Activated CD4-positive, alpha-beta memory T cell treated with anti-CD3 and anti-CD28 coated beads for 36 hours (primary cell): ENCODE results near the gene ANKRD12. TPM values are rescaled to one million over a fixed set of nuclear protein-coding genes. Genes with fewer than 3 reads are reported as not detected.
"Not testable (repeated sequence)": the region's sequence is repeated elsewhere in the genome, so short reads cannot be mapped to it uniquely, and the experiment has no call there.

Experiments
- CTCF ChIA-PET: fragments of 350-600 bp; sonication (Branson Sonifier 250); formaldehyde crosslinking; loops from one replicate; lab custom pipeline; 2021; ENCODE audit warnings: antibody characterized with exemption, inconsistent platforms; lab: Charles Lee
- POLR2A ChIA-PET: fragments of 350-600 bp; sonication (Branson Sonifier 250); formaldehyde crosslinking; loops from one replicate; lab custom pipeline; 2021; ENCODE audit warnings: antibody characterized with exemption; lab: Charles Lee
- DNase-seq: peaks from one replicate; pipeline ENCODE4 v3.0.0-alpha.2; 2020
- H3K27ac Mint-ChIP-seq: one replicate; pipeline ENCODE4 v1.8.0; 2021; ENCODE audit warnings: mixed read lengths
- H3K27me3 Mint-ChIP-seq: one replicate; pipeline ENCODE4 v1.8.0; 2021; ENCODE audit warnings: mixed read lengths
- H3K36me3 Mint-ChIP-seq: one replicate; pipeline ENCODE4 v1.8.0; 2021; ENCODE audit warnings: mixed read lengths
- H3K4me1 Mint-ChIP-seq: one replicate; pipeline ENCODE4 v1.8.0; 2021; ENCODE audit warnings: low read depth, mixed read lengths
- H3K4me3 Mint-ChIP-seq: one replicate; pipeline ENCODE4 v1.8.0; 2021; ENCODE audit warnings: mild to moderate bottlenecking, mixed read lengths
- H3K9me3 Mint-ChIP-seq: one replicate; pipeline ENCODE4 v1.8.0; 2021; ENCODE audit warnings: mixed read lengths
- intact Hi-C: fragments of 100-400 bp; cut with micrococcal nuclease; formaldehyde crosslinking; loops from one replicate; pipeline ENCODE4 v1.15.1; 2023
- total RNA-seq, 2 experiments: library from RNA; stranded (reverse); gene quantifications; one replicate each; pipeline ENCODE4 v1.2.3, GENCODE V29; 2021

Gene ANKRD12
- total RNA-seq: 10 to 100 TPM; 77.8 to 83.9 TPM

DNA sequence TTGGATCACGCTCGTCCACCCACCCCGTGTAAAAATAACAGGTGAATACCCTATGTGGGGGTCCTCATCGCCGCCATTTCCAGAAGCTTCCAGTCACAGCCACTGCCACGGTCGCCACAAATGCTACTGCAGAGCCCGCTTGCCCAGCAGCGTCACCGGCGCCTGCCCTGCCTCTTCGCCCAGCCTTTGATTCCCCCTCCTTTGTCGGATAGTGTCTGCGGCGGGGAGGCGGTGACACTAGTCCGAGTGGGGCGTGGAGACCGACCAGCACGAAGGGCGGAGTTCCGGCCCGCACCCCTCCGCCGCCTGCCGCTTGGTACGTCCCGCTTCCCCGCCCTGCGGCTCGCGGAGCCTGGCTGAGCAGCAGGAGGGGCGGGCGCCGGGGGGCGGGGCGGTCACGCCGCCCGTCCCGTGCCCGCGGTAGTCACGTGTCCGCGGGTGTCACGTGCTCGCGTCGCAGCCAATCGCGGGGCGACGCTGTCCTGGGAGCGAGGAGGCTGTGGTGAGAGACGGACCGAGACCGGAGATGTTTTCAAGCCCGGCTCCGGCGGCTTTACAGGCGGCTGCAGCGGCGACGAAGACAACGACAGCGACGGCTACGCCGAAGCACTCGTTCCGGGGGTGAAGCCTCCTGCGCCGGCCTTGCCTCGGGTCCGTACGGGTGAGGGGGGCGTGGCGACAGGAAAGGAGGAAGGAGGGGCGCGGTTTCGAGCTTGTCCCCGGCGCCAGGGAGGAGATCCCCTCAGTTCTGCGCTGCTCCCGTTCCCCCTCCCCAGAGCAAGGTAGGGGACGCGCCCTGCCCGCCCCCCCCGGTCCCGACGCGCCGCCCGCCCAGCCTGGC is at the start of gene ANKRD12:
Gene ANKRD12 (plus strand): TSS at position 467 of the 841 bp plus-strand sequence. CDS start 45,652 bp downstream, outside the sequence.
- Mint-ChIP-seq H3K9me3 (no peaks in the 10 kb centered on the region), H3K36me3 (peaks cover 58% of the 10 kb centered on the region), H3K27me3 (no peaks in the 10 kb centered on the region), H3K4me1 (peaks cover 53% of the 10 kb centered on the region), H3K4me3 (peak within 1 kb of the TSS; percentile 95), H3K27ac (peak within 1 kb of the TSS; percentile 98)
- ChIA-PET POLR2A (interaction anchor here (0.8 to 8.0 kb wide), 17 partner anchors 11 to 108 kb away, joined by 3 to 178 read pairs (median 12); partner anchors contain the start of gene NDUFV2), CTCF (interaction anchor here (0.6 to 3.2 kb wide), 6 partner anchors 10 to 575 kb away, joined by 3 to 9 read pairs (median 4); no protein-coding TSS in a partner anchor)
- intact Hi-C loops: loop anchor here (1.0 to 10.0 kb wide), 9 partner anchors 19 to 778 kb away; partner anchors contain the start of genes MTCL1, NDUFV2, RAB12 and RALBP1
- peak; percentile 99 for DNase-seq

DNA sequence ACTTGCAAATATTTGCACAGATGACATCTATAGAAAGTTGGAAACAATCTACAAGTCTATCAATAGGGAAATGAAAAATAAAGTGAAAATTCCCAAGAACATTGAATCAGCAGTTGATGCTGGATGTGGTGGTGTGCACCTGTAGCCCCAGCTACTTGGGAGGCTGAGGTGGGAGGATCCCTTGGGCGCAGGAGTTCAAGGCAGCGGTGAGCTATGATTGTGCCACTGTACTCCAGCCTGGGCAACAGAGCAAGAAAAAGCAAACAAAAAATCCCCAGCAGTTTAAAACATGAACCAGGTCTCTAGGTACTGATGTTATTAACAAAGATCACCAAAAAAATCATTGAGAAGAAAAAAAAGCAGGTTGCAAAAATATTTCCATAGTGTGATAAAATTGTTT is 49.4 kb upstream of the ANKRD12 start:
- Mint-ChIP-seq H3K4me3 (peak overlapping the region; percentile 62), H3K27me3 (no peaks in the 10 kb centered on the region), H3K36me3 (peaks cover 42% of the 10 kb centered on the region), H3K9me3 (peaks cover 7% of the 10 kb centered on the region), H3K27ac (peak overlapping the region; percentile 78), H3K4me1 (peaks cover 68% of the 10 kb centered on the region)
- DNase-seq: no peak
- CTCF ChIA-PET: no interaction called here
- POLR2A ChIA-PET: interaction anchor here (1.0 to 8.4 kb wide), 5 partner anchors 17 to 50 kb away, joined by 3 to 84 read pairs (median 11); partner anchors contain the start of gene ANKRD12
- intact Hi-C loops: loop anchor here (10.0 kb wide), 1 partner anchor 528 kb away; the partner anchor contains the start of gene PPP4R1

DNA sequence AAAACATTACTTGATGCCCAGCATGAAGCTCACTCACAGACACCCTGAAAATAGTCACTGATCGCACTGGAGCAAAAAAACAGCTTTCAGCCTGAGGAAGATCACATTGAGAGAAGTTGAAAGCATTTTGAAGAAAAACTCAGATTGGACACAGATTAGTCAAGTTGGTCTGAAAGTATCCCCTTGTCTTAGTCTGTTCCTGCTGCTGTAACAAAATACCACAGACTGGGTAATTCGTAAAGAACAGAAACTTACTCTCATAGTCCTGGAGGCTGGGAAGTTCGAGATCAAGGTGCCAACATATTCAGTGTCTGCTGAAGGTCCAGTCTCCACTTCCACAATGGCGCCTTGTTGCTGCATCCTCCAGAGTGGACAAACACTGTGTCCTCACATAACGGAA is 48.3 kb upstream of the ANKRD12 start:
- no peak for DNase-seq
- peak overlapping the region; percentile 73 for H3K4me3 Mint-ChIP-seq
- POLR2A ChIA-PET: interaction anchor here (0.8 to 8.4 kb wide), 8 partner anchors 9 to 49 kb away, joined by 3 to 84 read pairs (median 5); partner anchors contain the start of gene ANKRD12
- peaks cover 68% of the 10 kb centered on the region for H3K4me1 Mint-ChIP-seq
- peak overlapping the region; percentile 100 for H3K27ac Mint-ChIP-seq
- CTCF ChIA-PET: no interaction called here
- H3K27me3 Mint-ChIP-seq: no peaks in the 10 kb centered on the region
- peaks cover 39% of the 10 kb centered on the region for H3K36me3 Mint-ChIP-seq
- intact Hi-C loops: loop anchor here (10.0 kb wide), 1 partner anchor 527 kb away; the partner anchor contains the start of gene PPP4R1
- H3K9me3 Mint-ChIP-seq: peaks cover 7% of the 10 kb centered on the region

DNA sequence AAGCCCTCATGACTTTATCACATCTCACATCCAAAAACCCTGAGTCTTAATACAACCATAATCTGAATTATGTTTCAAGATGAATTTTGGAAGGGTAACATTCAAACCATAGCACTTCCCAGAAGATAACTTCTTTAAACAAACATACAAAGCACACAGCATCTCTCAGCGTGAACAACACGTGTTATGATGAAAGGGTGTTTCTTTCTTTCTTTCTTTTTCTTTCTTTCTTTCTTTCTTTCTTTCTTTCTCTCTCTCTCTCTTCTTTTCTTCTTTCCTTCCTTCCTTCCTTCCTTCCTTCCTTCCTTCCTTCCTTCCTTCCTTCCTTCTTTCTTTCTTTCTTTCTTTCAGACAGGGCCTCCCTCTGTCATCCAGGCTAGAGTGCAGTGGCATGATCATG is 47.9 kb upstream of the ANKRD12 start:
- H3K9me3 Mint-ChIP-seq, CTCF ChIA-PET, H3K27me3 Mint-ChIP-seq, DNase-seq: not testable (repeated sequence)
- POLR2A ChIA-PET: interaction anchor here (0.8 to 8.4 kb wide), 8 partner anchors 9 to 49 kb away, joined by 3 to 84 read pairs (median 8); partner anchors contain the start of gene ANKRD12
- intact Hi-C loops: loop anchor here (10.0 kb wide), 1 partner anchor 526 kb away; the partner anchor contains the start of gene PPP4R1
- H3K4me1 Mint-ChIP-seq: peaks cover 66% of the 10 kb centered on the region
- peak overlapping the region; percentile 100 for H3K27ac Mint-ChIP-seq
- peaks cover 39% of the 10 kb centered on the region for H3K36me3 Mint-ChIP-seq
- peak overlapping the region; percentile 73 for H3K4me3 Mint-ChIP-seq

DNA sequence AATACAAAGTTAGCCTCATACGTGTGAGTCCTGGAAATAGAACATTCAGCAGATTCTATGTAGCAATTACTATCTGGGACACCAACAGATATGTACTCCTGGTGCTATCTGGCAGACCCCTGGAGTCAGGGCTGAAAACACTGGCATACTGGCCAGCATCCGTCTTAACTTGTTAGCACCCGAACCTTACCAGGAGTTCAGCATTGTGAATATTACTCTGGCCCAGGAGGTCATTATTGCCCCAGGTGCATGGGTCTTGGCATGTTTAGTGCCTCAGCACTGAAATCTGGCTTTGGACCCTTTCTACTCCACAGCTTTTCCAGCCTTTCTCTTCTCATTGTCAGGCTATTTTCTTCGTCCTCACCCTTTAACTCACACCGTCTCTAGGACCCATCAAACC is 46.0 kb upstream of the ANKRD12 start:
- CTCF ChIA-PET: interaction anchor here (1.3 to 2.2 kb wide), 3 partner anchors 7 to 16 kb away, joined by 3 to 11 read pairs (median 4); partner anchors contain the start of gene NDUFV2
- Mint-ChIP-seq H3K9me3 (peaks cover 7% of the 10 kb centered on the region), H3K4me1 (peaks cover 84% of the 10 kb centered on the region), H3K27ac (peak overlapping the region; percentile 100), H3K36me3 (peaks cover 39% of the 10 kb centered on the region), H3K27me3 (no peaks in the 10 kb centered on the region), H3K4me3 (peak overlapping the region; percentile 96)
- no peak for DNase-seq
- intact Hi-C loops: loop anchor here (2.0 to 10.0 kb wide), 2 partner anchors 16 to 824 kb away; partner anchors contain the start of gene VAPA
- POLR2A ChIA-PET: interaction anchor here (0.6 to 8.4 kb wide), 13 partner anchors 7 to 244 kb away, joined by 3 to 149 read pairs (median 6); partner anchors contain the start of genes ANKRD12, NDUFV2 and TWSG1

DNA sequence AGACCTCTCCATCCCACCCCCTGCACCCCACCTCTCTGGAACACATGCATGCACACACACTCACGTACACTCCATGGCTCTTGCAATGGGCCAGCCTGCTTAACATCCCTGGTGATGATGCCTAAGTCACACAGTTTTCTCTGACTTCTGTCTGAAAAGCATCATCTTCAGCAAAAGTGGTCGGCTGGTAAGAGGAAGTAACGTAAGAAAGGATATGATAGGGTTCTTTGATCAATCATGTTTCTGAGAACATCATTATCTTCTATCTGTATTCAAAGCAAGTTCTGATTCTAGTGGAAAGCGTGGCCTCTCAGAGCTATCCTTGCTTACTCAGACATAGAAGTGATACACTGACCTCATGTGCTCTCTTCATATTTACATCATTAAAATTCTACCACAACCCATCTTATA is 45.5 kb upstream of the ANKRD12 start:
- peak overlapping the region; percentile 100 for H3K27ac Mint-ChIP-seq
- CTCF ChIA-PET: interaction anchor here (0.7 to 2.2 kb wide), 3 partner anchors 8 to 120 kb away, joined by 3 to 11 read pairs (median 4); partner anchors contain the start of gene NDUFV2
- peaks cover 4% of the 10 kb centered on the region for H3K9me3 Mint-ChIP-seq
- intact Hi-C loops: loop anchor here (1.0 to 10.0 kb wide), 6 partner anchors 8 to 824 kb away; partner anchors contain the start of genes NDUFV2 and VAPA
- peaks cover 84% of the 10 kb centered on the region for H3K4me1 Mint-ChIP-seq
- DNase-seq: peak; percentile 74
- peaks cover 35% of the 10 kb centered on the region for H3K36me3 Mint-ChIP-seq
- POLR2A ChIA-PET: interaction anchor here (0.6 to 8.4 kb wide), 10 partner anchors 8 to 53 kb away, joined by 3 to 149 read pairs (median 18); partner anchors contain the start of genes ANKRD12 and NDUFV2
- H3K27me3 Mint-ChIP-seq: no peaks in the 10 kb centered on the region
- H3K4me3 Mint-ChIP-seq: peak overlapping the region; percentile 96

DNA sequence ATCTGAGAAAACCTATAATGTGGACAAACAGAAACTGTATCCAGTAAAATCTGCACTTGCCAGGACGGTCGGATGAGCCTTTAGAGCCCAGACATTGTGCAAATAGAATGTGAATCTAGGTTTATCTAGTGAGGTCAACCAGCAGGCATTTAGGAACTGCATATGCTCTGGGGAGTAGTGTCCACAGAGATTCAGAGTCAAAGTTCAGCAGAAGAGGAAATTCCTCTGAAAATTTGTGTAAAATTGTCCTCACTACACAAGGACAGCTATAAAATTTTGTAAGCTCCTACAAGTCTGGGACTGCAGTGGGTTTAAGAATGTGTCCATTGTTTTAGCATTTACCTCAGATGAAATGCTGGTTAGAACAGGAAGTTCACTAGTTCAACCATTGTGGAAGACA is 43.9 kb upstream of the ANKRD12 start:
- POLR2A ChIA-PET: interaction anchor here (2.7 to 8.3 kb wide), 4 partner anchors 9 to 24 kb away, joined by 25 to 149 read pairs (median 84); partner anchors contain the start of gene NDUFV2

DNA sequence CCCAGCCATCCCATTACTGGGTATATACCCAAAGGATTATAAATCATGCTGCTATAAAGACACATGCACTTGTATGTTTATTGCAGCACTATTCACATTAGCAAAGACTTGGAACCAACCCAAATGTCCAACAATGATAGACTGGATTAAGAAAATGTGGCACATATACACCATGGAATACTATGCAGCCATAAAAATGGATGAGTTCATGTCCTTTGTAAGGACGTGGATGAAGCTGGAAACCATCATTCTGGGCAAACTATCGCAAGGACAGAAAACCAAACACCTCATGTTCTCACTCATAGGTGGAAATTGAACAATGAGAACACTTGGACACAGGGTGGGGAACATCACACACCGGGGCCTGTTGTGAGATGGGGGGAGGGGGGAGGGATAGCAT is 43.5 kb upstream of the ANKRD12 start:
- H3K36me3 Mint-ChIP-seq: peaks cover 22% of the 10 kb centered on the region
- POLR2A ChIA-PET: interaction anchor here (2.7 to 8.3 kb wide), 3 partner anchors 10 to 23 kb away, joined by 33 to 149 read pairs (median 134); partner anchors contain the start of gene NDUFV2
- CTCF ChIA-PET, DNase-seq, H3K9me3 Mint-ChIP-seq, H3K4me3 Mint-ChIP-seq, H3K27me3 Mint-ChIP-seq: not testable (repeated sequence)
- peak overlapping the region; percentile 73 for H3K27ac Mint-ChIP-seq
- intact Hi-C loops: loop anchor here (10.0 kb wide), 1 partner anchor 822 kb away; the partner anchor contains the start of gene VAPA
- H3K4me1 Mint-ChIP-seq: peaks cover 85% of the 10 kb centered on the region

More for the DNA sequence above, 43.9 kb upstream of the ANKRD12 start:
- H3K36me3 Mint-ChIP-seq: peaks cover 25% of the 10 kb centered on the region
- no peaks in the 10 kb centered on the region for H3K27me3 Mint-ChIP-seq
- intact Hi-C loops: loop anchor here (10.0 kb wide), 1 partner anchor 822 kb away; the partner anchor contains the start of gene VAPA
- H3K4me1 Mint-ChIP-seq: peaks cover 84% of the 10 kb centered on the region
- H3K9me3 Mint-ChIP-seq: no peaks in the 10 kb centered on the region
- peak overlapping the region; percentile 73 for H3K27ac Mint-ChIP-seq
- no peak overlapping the region for H3K4me3 Mint-ChIP-seq
- DNase-seq: no peak
- CTCF ChIA-PET: no interaction called here

DNA sequence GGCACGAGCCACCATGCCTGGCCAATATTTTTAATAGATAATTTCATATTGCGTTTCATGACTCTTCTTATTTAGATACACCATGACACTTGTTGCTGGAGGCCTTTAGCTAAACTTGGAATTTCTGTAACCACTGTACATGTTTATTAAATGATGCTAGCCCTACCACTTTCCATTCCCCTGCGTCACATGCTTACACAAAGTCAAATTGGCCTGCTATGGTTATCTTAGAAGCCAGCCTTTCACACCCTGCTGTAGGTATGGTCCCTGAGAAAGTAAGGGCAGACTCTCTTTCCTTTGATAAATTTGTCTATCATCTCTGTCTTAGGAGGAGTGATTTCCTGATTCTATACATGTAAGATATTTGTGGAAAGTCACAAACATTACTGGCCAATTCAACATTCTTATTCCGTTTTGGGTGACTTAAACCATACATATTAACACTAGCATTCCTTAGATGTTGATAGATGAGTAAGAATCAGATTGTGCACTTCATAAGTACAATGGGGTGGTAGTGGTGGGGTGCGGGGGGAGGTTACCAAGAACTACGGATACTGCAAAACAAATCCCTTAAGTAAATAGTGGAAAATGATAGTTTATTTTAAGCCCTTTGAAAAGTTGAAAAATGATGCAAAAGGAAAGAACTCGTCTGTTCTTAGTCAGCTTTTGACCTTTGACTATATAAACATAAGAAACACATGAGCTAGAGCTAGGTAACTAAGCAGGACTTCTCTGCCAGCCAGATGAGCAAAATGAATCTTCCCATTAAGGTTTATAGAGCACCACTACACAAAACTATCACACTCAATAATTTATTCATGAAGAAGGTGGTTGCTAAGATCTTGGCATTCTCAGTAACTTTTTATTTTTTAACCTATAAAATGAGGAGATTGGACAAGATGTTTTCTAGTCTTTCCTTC is 42.0 kb upstream of the ANKRD12 start:
- peaks cover 74% of the 10 kb centered on the region for H3K4me1 Mint-ChIP-seq

More for the DNA sequence above, 42.0 kb upstream of the ANKRD12 start:
- Mint-ChIP-seq H3K36me3 (peaks cover 13% of the 10 kb centered on the region), H3K27ac (peak overlapping the region; percentile 100), H3K9me3 (no peaks in the 10 kb centered on the region), H3K27me3 (no peaks in the 10 kb centered on the region), H3K4me3 (peak overlapping the region; percentile 68)
- DNase-seq: peak; percentile 89
- intact Hi-C loops: loop anchor here (1.0 to 10.0 kb wide), 3 partner anchors 23 to 820 kb away; partner anchors contain the start of genes ANKRD12 and VAPA
- ChIA-PET POLR2A (interaction anchor here (0.8 to 8.3 kb wide), 9 partner anchors 9 to 150 kb away, joined by 3 to 149 read pairs (median 27); partner anchors contain the start of genes ANKRD12 and NDUFV2), CTCF (interaction anchor here (0.6 to 3.8 kb wide), 5 partner anchors 11 to 45 kb away, joined by 3 to 22 read pairs (median 3); no protein-coding TSS in a partner anchor)
